ENCODE results near the gene ZNF432. TPM values are rescaled to one million over a fixed set of nuclear protein-coding genes. Genes with fewer than 3 reads are reported as not detected.
A peak's percentile ranks its signal among the peaks of the same experiment; 100 is the strongest.

Gene ZNF432
- total RNA-seq, 1 donor from 2014 or later, result 8.4 TPM

DNA sequence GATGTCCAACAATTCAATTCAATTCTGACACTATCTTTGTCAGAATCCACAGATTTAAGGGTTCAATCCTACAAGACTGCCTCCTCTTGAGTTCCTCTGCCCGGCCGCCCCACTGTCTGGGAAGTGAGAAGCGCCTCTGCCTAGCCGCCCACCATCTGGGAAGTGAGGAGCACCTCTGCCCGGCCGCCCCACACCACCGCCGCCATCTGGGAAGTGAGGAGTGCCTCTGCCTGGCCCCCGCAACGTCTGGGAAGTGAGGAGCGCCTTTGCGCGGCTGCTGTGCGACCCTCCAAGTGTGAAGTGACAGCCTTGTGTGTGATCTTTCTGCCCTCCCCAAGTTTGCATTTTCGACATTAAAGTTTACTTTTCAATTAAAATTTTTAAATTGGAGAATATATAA lies 26.4 kb downstream of the ZNF432 start:
- DNase-seq, result no peak
- intact Hi-C loops (cut with micrococcal nuclease), result no loop called here
- no peak for ATAC-seq

DNA sequence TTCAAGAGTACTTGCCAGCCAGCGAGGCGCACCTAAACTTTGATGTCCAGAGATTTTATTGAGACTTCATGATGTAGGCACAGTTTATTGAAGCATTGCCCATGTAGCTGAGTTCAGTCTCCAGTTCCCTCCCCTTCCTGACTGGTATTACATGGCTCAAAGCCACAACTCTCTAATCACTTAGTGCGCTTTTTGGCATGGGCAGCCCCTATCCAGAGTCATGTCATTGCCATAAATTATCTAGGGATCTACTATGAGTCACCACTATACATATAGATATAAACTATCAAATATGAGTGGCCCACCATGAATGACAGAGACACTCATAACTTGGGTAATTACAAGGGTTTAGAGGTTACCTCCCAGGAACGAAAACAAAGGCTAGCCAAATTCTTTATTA lies 28.1 kb downstream of the ZNF432 start:
- intact Hi-C loops (cut with micrococcal nuclease), result no loop called here
- ATAC-seq, result peak; percentile 31
- no peak for DNase-seq

DNA sequence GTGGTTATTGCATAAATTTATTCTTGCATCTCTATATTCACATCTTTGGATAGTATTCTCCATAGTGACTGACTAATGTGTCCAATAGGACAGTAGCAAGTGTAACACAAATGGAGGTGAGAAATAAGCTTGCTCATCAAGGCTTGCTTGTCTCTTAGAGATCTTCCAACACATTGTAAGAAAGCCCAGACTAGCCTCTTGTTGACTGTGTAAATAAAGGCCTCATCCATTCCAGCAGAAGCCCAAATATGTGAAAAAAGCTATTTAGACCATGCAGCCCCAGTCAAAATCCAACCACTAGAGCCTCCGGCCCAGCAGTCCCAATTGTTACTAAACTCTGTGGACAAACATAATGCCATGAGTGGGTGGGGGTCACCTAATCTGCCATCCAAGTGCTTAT lies 38.0 kb downstream of the ZNF432 start:
- ATAC-seq (no peak), DNase-seq (no peak)
- intact Hi-C loops (cut with micrococcal nuclease), result no loop called here

DNA sequence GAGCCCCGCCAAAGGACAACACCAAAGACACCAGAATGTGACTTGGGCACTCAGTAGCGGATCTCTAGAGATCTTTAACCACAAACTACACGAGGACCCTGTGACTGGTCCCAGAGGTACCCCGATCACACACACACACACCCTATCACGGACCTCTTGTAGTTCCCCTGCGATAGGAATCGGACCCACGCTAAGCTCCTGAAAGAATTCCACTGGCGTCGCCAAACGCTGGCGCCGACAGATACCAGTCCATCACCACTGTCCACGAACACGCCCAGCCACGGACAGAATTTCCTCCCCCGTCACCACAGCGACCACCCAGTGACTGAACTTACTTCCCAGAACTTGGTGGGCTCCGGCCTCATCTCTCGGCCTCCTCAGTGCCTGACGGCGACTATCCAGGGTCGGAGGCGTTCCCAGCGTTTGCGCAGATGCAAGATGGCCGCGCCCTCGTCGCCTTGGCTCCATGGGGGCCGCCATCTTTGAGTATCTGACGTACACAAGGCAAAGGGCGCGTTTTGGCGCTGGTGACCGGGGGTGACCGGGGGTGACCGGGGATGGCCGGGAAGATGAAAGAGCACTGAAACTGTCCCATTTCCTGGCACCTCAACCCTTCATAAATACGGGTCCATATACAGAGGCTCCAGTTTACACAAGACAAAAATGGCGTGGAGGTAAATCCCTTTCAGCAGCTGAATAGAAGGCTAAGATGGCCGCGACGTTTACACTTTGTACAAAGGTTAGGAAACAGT lies 40.7 kb downstream of the ZNF432 start, which contains the start of gene ZNF615:
TSS of gene ZNF615 (minus strand) at position 406 of the 752 bp plus-strand sequence. CDS start 4,500 bp downstream, outside the sequence.
- intact Hi-C loops (cut with micrococcal nuclease), result no loop called here
- ATAC-seq (peak; percentile 99), DNase-seq (peak; percentile 94)

DNA sequence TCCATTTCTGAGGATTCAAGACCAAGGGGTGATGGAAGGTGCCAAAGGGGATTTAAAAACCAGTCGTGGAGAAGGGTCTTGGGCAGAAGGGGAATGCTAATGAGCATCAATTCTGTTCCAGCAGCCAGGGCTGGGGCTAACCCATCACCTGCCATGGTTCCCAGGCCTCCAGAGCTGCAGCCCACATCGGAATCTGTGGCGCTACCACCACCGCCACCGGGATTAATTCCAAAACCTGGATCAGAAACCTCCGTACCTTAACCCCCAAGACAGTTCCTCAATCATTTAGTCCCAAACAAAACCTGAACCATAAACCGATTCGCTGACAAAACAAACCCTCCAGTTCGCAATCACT lies 41.2 kb downstream of the ZNF432 start:
- DNase-seq (no peak), ATAC-seq (peak; percentile 59)
- intact Hi-C loops (cut with micrococcal nuclease), result no loop called here

DNA sequence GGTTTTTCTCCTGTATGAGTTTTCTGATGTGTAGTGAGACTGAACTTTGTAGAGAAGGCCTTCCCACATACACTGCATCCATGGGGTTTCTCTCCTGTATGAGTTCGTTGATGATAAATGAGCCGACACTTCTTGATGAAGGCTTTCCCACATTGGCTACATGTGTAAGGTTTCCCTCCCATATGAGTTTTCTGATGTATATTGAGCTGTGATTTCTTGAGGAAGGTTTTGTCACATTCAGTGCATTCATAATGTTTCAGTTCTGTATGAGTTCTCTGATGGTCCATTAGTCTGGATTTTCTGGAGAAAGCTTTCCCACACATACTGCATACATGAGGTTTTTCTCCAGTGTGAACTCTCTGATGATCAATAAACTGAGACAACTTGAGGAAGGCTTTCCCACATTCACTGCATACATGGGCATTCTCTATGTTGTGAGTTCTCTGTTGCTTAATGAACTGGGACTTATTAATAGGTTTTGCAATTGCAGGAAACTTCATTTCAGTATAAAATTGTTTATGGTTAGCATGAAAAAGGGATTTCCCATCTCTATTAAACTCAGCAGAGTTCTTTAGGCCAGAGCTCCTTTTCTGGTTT lies 54.5 kb downstream of the ZNF432 start:
- intact Hi-C loops (cut with micrococcal nuclease), result no loop called here

DNA sequence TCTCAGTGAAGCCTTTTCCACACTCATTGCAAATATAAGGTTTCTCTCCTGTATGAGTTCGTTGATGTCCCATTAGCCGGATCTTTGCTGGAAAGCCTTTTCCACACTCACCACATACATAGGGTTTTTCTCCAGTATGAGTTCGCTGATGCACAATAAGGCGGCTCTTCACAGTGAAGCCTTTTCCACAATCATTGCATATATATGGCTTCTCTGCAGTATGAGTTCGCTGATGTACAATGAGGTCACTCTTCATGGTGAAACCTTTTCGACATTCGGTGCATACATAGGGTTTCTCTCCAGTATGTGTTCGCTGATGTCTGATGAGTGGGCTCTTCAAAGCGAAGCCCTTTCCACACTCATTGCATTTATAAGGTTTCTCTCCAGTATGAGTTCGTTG lies 55.2 kb downstream of the ZNF432 start:
- DNase-seq (no peak), ATAC-seq (no peak)
- intact Hi-C loops (cut with micrococcal nuclease), result no loop called here

More for the DNA sequence above, 54.5 kb downstream of the ZNF432 start:
- DNase-seq (no peak), ATAC-seq (no peak)

DNA sequence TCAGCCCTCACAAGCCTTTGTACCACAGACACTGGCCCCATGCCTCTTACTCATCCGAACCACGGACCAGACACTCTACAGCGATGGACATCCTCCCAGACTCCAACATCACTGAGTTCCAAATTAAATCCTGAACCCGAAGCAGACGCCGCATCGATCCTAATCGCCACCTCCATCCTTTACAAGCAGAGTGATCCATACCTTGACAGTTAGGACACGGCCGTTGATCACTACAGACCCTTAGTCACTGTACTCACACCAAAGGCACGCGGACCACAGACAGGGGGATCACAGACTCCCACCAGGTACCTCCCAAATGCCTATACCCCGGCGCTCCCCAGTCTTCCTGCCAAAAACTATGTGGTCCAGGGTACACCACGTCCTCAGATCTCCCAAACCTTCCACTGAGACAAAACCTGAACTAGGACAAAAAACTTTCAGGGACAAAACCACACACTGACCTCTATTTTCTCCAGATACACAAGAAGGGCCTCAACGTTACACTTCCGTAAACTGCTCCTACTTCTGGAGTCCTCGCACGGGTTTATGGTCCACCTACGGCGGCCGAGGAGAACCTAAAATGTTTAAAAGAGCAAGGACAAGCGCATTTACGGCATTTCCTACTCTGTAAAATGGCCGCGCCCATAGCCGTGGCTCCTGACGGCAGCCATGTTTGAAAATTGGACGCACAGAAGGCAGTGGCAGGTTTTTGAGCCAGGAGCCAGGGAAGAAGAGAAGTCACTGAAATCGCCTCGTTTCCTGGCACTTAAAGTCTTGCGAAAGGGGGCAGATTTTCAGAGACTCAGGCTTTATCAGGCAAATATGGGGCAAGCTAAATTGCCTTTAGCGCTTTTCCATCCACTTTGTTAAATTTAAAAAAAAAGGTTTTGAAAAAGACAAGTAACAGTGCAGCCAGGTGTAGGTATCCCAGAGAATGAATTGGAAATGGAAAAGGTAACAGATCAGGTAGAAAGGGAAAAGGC lies 62.0 kb downstream of the ZNF432 start, which contains the start of gene ZNF350:
TSS of gene ZNF350 (minus strand) at position 532 of the 983 bp plus-strand sequence. CDS start 12,480 bp downstream, outside the sequence.
- intact Hi-C loops (cut with micrococcal nuclease), result no loop called here
- peak; percentile 100 for ATAC-seq

DNA sequence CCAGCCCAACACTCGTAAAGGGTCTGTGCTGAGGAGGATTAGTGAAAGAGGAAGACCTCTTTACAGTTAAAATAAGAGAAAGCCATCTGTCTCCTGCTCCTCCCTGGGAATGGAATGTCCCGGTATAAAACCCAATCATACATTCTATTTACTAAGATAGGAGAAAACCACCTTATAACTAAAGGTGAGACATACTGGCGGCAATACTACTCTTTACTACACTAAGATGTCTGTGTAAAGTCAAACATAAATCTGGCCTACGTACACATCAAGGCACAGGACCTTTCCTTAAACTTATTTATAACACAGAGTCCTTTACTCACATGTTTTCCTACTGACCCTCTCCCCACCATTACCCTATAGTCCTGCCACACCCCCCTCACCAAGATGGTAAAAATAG lies 65.3 kb downstream of the ZNF432 start:
- ATAC-seq, result no peak
- intact Hi-C loops (cut with micrococcal nuclease), result no loop called here
- DNase-seq, result no peak

More for the DNA sequence above, 62.0 kb downstream of the ZNF432 start, which contains the start of gene ZNF350:
- DNase-seq, result peak; percentile 89

Other genes with a start within 250 kb of the ZNF432 start
- 7.5 TPM for gene ZNF577, start 160.9 kb downstream of the ZNF432 start, total RNA-seq
- 8.1 TPM for gene ZNF649, start 143.8 kb downstream of the ZNF432 start, total RNA-seq
- gene ZNF613, start 121.4 kb downstream of the ZNF432 start, total RNA-seq, result 4.2 TPM
- 9.1 TPM for gene ZNF350, start 62.0 kb downstream of the ZNF432 start, total RNA-seq
- gene ZNF615, start 40.6 kb downstream of the ZNF432 start, total RNA-seq, result 12.2 TPM
- 5.1 TPM for gene ZNF614, start 20.5 kb downstream of the ZNF432 start, total RNA-seq
- 8.0 TPM for gene ZNF841, start 46.9 kb upstream of the ZNF432 start, total RNA-seq
- 5.5 TPM for gene ZNF616, start 91.1 kb upstream of the ZNF432 start, total RNA-seq
- 6.6 TPM for gene ZNF836, start 122.8 kb upstream of the ZNF432 start, total RNA-seq
- 372 TPM for gene PPP2R1A, start 141.2 kb upstream of the ZNF432 start, total RNA-seq
- gene ZNF766, start 220.7 kb upstream of the ZNF432 start, total RNA-seq, result 10.6 TPM
- gene ZNF480, start 248.3 kb upstream of the ZNF432 start, total RNA-seq, result 16.0 TPM

Data from left ventricle myocardium superior (tissue), 1 donor.